Parathyroid adenoma (tissue), 2 donors: Measurements from ENCODE around the gene HLA-DMA.

Source experiments
- H2AFZ ChIP-seq: fragments of 300-600 bp; sonication (generic); one replicate; pipeline ENCODE4 v1.7.0; 2017; ENCODE audit warnings: antibody characterized with exemption, mild to moderate bottlenecking
- H3K27ac ChIP-seq: fragments of 300-600 bp; sonication (generic); one replicate; pipeline ENCODE4 v1.7.0; 2017
- H3K27me3 ChIP-seq: fragments of 300-600 bp; sonication (generic); one replicate; pipeline ENCODE4 v1.7.0; 2017; ENCODE audit warnings: low read length; ENCODE audit not compliant: control insufficient read depth, insufficient read depth
- H3K36me3 ChIP-seq: fragments of 300-600 bp; sonication (generic); one replicate; pipeline ENCODE4 v1.7.0; 2017; ENCODE audit warnings: low read length; ENCODE audit not compliant: control insufficient read depth, insufficient read depth
- H3K4me1 ChIP-seq: fragments of 300-600 bp; sonication (generic); one replicate; pipeline ENCODE4 v1.7.0; 2017; ENCODE audit warnings: control low read depth
- H3K4me2 ChIP-seq: fragments of 300-600 bp; sonication (generic); one replicate; pipeline ENCODE4 v1.7.0; 2017; ENCODE audit warnings: low read length
- H3K4me3 ChIP-seq: fragments of 300-600 bp; sonication (generic); one replicate; pipeline ENCODE4 v1.7.0; 2017; ENCODE audit warnings: low read depth, low read length
- H3K79me2 ChIP-seq: fragments of 300-600 bp; sonication (generic); one replicate; pipeline ENCODE4 v1.7.0; 2017; ENCODE audit warnings: control low read depth
- H3K9ac ChIP-seq: fragments of 300-600 bp; sonication (generic); one replicate; pipeline ENCODE4 v1.7.0; 2017; ENCODE audit warnings: mild to moderate bottlenecking
- H3K9me3 ChIP-seq: fragments of 300-600 bp; sonication (generic); one replicate; pipeline ENCODE4 v1.7.0; 2017; ENCODE audit warnings: low read length; ENCODE audit not compliant: control insufficient read depth
- CTCF ChIP-seq: fragments of 300-600 bp; sonication (generic); IDR thresholded peaks from one replicate; pipeline ENCODE4 v1.7.0; 2017; ENCODE audit warnings: antibody characterized with exemption, mild to moderate bottlenecking
- donor health status: primary hyperparathyroidism.

The HLA-DMA gene

GRCh38 chr6:32967151-32968091 lies 14.5 kb upstream of the HLA-DMA start:
- Histone ChIP-seq H3K79me2 (peaks cover 7% of the 10 kb centered on the region), H3K4me2 (peak overlapping the region; percentile 100), H3K4me1 (peaks cover 12% of the 10 kb centered on the region), H2AFZ (peak overlapping the region; percentile 86), H3K36me3 (no peaks in the 10 kb centered on the region), H3K4me3 (peak overlapping the region; percentile 99), H3K9me3 (no peaks in the 10 kb centered on the region), H3K27me3 (no peaks in the 10 kb centered on the region), H3K27ac (peak overlapping the region; percentile 97), H3K9ac (peak overlapping the region; percentile 78)
- TF ChIP-seq CTCF: peak; percentile 27

GRCh38 chr6:32964776-32965175 lies 11.9 kb upstream of the HLA-DMA start:
- Histone ChIP-seq H3K9ac (no peak overlapping the region), H3K4me2 (no peak overlapping the region), H3K79me2 (peaks cover 12% of the 10 kb centered on the region), H3K27me3 (no peaks in the 10 kb centered on the region), H3K4me1 (peaks cover 12% of the 10 kb centered on the region), H3K4me3 (no peak overlapping the region), H3K27ac (no peak overlapping the region), H2AFZ (no peak overlapping the region), H3K36me3 (no peaks in the 10 kb centered on the region), H3K9me3 (no peaks in the 10 kb centered on the region)
- TF ChIP-seq CTCF: no peak

- no peak overlapping the region for H2AFZ ChIP-seq
- no peak overlapping the region for H3K27ac ChIP-seq
- no peak overlapping the region for H3K9ac ChIP-seq
- no peaks in the 10 kb centered on the region for H3K36me3 ChIP-seq
- H3K27me3 ChIP-seq: no peaks in the 10 kb centered on the region
- no peak for TF ChIP-seq CTCF
- H3K4me3 ChIP-seq: no peak overlapping the region
- peaks cover 12% of the 10 kb centered on the region for H3K79me2 ChIP-seq
- no peaks in the 10 kb centered on the region for H3K9me3 ChIP-seq
- H3K4me1 ChIP-seq: peaks cover 12% of the 10 kb centered on the region
- no peak overlapping the region for H3K4me2 ChIP-seq
These were observed 11.0 kb upstream of the HLA-DMA start for GRCh38 chr6:32963866-32964265.

GRCh38 chr6:32962213-32962826 lies 9.4 kb upstream of the HLA-DMA start:
- TF ChIP-seq CTCF: no peak
- Histone ChIP-seq H3K79me2 (peaks cover 14% of the 10 kb centered on the region), H3K27me3 (no peaks in the 10 kb centered on the region), H3K36me3 (no peaks in the 10 kb centered on the region), H3K4me3 (no peak overlapping the region), H3K9ac (no peak overlapping the region), H3K4me2 (no peak overlapping the region), H3K9me3 (no peaks in the 10 kb centered on the region), H3K4me1 (peaks cover 11% of the 10 kb centered on the region), H2AFZ (no peak overlapping the region), H3K27ac (no peak overlapping the region)
